ENCODE data around the gene PDS5A. TPM values are rescaled to one million over a fixed set of nuclear protein-coding genes. Genes with fewer than 3 reads are reported as not detected.

Gene PDS5A
- total RNA-seq, 1 experiment from 2014 or later = 98.3 TPM

GRCh38 chr4:39970671-39971640, 6.8 kb downstream of the PDS5A start:
- CTCF ChIA-PET = no interaction called here
- BruUV-seq (replicated peaks) = no TSS peak
- ATAC-seq (peak; percentile 74), DNase-seq (ENCODE audit: low read depth, low spot score) (peak; percentile 36)
- H2AFZ ChIP-seq (ENCODE audit: low read depth, low read length, poor library complexity, severe bottlenecking) = no peak overlapping the region
- no peaks in the 10 kb centered on the region for H3K9me2 ChIP-seq (ENCODE audit: insufficient read depth)
- H3K9me3 ChIP-seq (ENCODE audit: control insufficient read depth in 1 of 2, insufficient read depth in 1 of 2, low read depth in 1 of 2, low read length in 2 of 2) = no peaks in the 10 kb centered on the region
- RAD21 ChIA-PET (ENCODE audit: low non-redundant PET in 1 of 2, low total read pairs in 2 of 2, uncharacterized antibody in 2 of 2, unreplicated experiment in 2 of 2) = no interaction called here
- peaks cover 5 to 37% of the 10 kb centered on the region in 2 experiments; a peak in 3 of 4 replicates for H3K4me1 ChIP-seq (ENCODE audit: control insufficient read depth in 1 of 2, insufficient read depth in 2 of 2, low read length in 2 of 2)
- H3K36me3 ChIP-seq (ENCODE audit: control insufficient read depth in 1 of 2, insufficient read depth in 2 of 2, low read length in 2 of 2) = peaks cover 18 to 32% of the 10 kb centered on the region in 2 experiments
- H4K20me1 ChIP-seq (ENCODE audit: insufficient read depth) = peaks cover 26% of the 10 kb centered on the region; the same call in 1 of the 2 replicates
- no peaks in the 10 kb centered on the region for H3K27me3 ChIP-seq (ENCODE audit: insufficient read depth, low read length)
- no peak overlapping the region for H3K4me3 ChIP-seq (replicated peaks in 1 of 2; ENCODE audit: low read depth in 1 of 2, low read length in 2 of 2)
- H3K4me2 ChIP-seq (ENCODE audit: low read length) = peak overlapping the region; percentile 7
- H3K27ac ChIP-seq (ENCODE audit: low read depth, low read length) = peak overlapping the region; percentile 12; the same call in 1 of the 2 replicates
- POLR2A ChIA-PET = interaction anchor here (0.7 kb wide), 1 partner anchor 159 kb away, joined by 3 read pairs; no protein-coding TSS in a partner anchor
- no peak overlapping the region for H3K9ac ChIP-seq (ENCODE audit: low read length)
- intact Hi-C loops (cut with micrococcal nuclease) = no loop called here
- peaks cover 99% of the 10 kb centered on the region for H3K79me2 ChIP-seq (ENCODE audit: insufficient read depth, low read length)
- TF ChIP-seq MAX (IDR thresholded peaks at IDR 0.05) (no peak), FOSL1 (IDR thresholded peaks at IDR 0.05; ENCODE audit: low read depth) (no peak), POLR2AphosphoS5 (IDR thresholded peaks at IDR 0.05; ENCODE audit: low read depth, low read length) (no peak), POLR2A (IDR thresholded peaks at IDR 0.05; ENCODE audit: borderline replicate concordance, extremely low read depth, insufficient read depth, insufficient read length) (no peak), CBX3 (IDR thresholded peaks at IDR 0.05; ENCODE audit: low read depth) (no peak), CEBPB (IDR thresholded peaks at IDR 0.05; ENCODE audit: low read depth) (no peak), ATF3 (IDR thresholded peaks at IDR 0.05) (no peak), ELF1 (IDR thresholded peaks at IDR 0.05; ENCODE audit: borderline replicate concordance, low read depth) (no peak), REST (IDR thresholded peaks at IDR 0.05; ENCODE audit: low read depth) (no peak), SIN3A (IDR thresholded peaks at IDR 0.05; ENCODE audit: low read depth) (no peak), EGR1 (IDR thresholded peaks at IDR 0.05; ENCODE audit: low read depth) (no peak), EZH2 (IDR thresholded peaks at IDR 0.05) (no peak), ZFX (IDR thresholded peaks at IDR 0.05) (no peak), TCF7L2 (IDR thresholded peaks at IDR 0.05; ENCODE audit: borderline replicate concordance, extremely low read depth, insufficient read depth, insufficient read length) (no peak), SRF (IDR thresholded peaks at IDR 0.05; ENCODE audit: low read depth) (no peak), EZH2phosphoT487 (IDR thresholded peaks at IDR 0.05; ENCODE audit: borderline replicate concordance) (no peak), YY1 (IDR thresholded peaks at IDR 0.05; ENCODE audit: extremely low read depth, insufficient replicate concordance, low read depth, low read length) (no peak)
- TF ChIP-seq, protein P1, sequence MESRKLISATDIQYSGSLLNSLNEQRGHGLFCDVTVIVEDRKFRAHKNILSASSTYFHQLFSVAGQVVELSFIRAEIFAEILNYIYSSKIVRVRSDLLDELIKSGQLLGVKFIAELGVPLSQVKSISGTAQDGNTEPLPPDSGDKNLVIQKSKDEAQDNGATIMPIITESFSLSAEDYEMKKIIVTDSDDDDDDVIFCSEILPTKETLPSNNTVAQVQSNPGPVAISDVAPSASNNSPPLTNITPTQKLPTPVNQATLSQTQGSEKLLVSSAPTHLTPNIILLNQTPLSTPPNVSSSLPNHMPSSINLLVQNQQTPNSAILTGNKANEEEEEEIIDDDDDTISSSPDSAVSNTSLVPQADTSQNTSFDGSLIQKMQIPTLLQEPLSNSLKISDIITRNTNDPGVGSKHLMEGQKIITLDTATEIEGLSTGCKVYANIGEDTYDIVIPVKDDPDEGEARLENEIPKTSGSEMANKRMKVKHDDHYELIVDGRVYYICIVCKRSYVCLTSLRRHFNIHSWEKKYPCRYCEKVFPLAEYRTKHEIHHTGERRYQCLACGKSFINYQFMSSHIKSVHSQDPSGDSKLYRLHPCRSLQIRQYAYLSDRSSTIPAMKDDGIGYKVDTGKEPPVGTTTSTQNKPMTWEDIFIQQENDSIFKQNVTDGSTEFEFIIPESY (IDR thresholded peaks at IDR 0.05; ENCODE audit: extremely low read depth, insufficient replicate concordance, low read length) = no peak

Data from HCT116 (cell line).